ENCODE results near the gene ATP5F1C. TPM values are rescaled to one million over a fixed set of nuclear protein-coding genes. Genes with fewer than 3 reads are reported as not detected.

ATP5F1C gene
- total RNA-seq, 1 experiment from 2014 or later: 292 TPM

GRCh38 chr10:7853226-7853842, 65.4 kb downstream of the ATP5F1C start (continued):
- TF ChIP-seq REST (IDR thresholded peaks at IDR 0.05; ENCODE audit: low read depth) (no peak), EGR1 (IDR thresholded peaks at IDR 0.05; ENCODE audit: low read depth) (no peak)

GRCh38 chr10:7853890-7854289, 65.9 kb downstream of the ATP5F1C start:
- no peaks in the 10 kb centered on the region for H3K36me3 ChIP-seq (ENCODE audit: control insufficient read depth in 1 of 2, insufficient read depth in 2 of 2, low read length in 2 of 2)
- H3K4me1 ChIP-seq (ENCODE audit: control insufficient read depth in 1 of 2, insufficient read depth in 2 of 2, low read length in 2 of 2): no peaks in the 10 kb centered on the region
- ChIA-PET RAD21 (ENCODE audit: low non-redundant PET in 1 of 2, low total read pairs in 2 of 2, uncharacterized antibody in 2 of 2, unreplicated experiment in 2 of 2) (no interaction called here), CTCF (no interaction called here), POLR2A (no interaction called here)
- H3K27ac ChIP-seq (ENCODE audit: low read depth, low read length): no peak overlapping the region
- intact Hi-C loops (cut with micrococcal nuclease): no loop called here
- no peak overlapping the region for H3K4me3 ChIP-seq (replicated peaks in 1 of 2; ENCODE audit: low read depth in 1 of 2, low read length in 2 of 2)
- 0 out of 2 replicates have a peak, but pooled peaks cover 3% of the 10 kb centered on the region for H4K20me1 ChIP-seq (ENCODE audit: insufficient read depth)
- DNase-seq (ENCODE audit: low read depth, low spot score) (no peak), ATAC-seq (no peak)
- TF ChIP-seq EZH2 (IDR thresholded peaks at IDR 0.05) (no peak), YY1 (IDR thresholded peaks at IDR 0.05; ENCODE audit: extremely low read depth, insufficient replicate concordance, low read depth, low read length) (no peak), SIN3A (IDR thresholded peaks at IDR 0.05; ENCODE audit: low read depth) (no peak), CBX3 (IDR thresholded peaks at IDR 0.05; ENCODE audit: low read depth) (no peak)
- no peaks in the 10 kb centered on the region for H3K27me3 ChIP-seq (ENCODE audit: insufficient read depth, low read length)
- no TSS peak for BruUV-seq (replicated peaks)
- no peak overlapping the region for H2AFZ ChIP-seq (ENCODE audit: low read depth, low read length, poor library complexity, severe bottlenecking)
- H3K79me2 ChIP-seq (ENCODE audit: insufficient read depth, low read length): peaks cover 15% of the 10 kb centered on the region; the same call in 1 of the 2 replicates
- no peak overlapping the region for H3K4me2 ChIP-seq (ENCODE audit: low read length)
- H3K9ac ChIP-seq (ENCODE audit: low read length): no peak overlapping the region
- H3K9me2 ChIP-seq (ENCODE audit: insufficient read depth): 0 out of 2 replicates have a peak, but pooled peaks cover 2% of the 10 kb centered on the region
- H3K9me3 ChIP-seq (ENCODE audit: control insufficient read depth in 1 of 2, insufficient read depth in 1 of 2, low read depth in 1 of 2, low read length in 2 of 2): no peaks in the 10 kb centered on the region
